ENCODE results near the gene ADAM19. TPM values are rescaled to one million over a fixed set of nuclear protein-coding genes. Genes with fewer than 3 reads are reported as not detected.

Gene ADAM19
- total RNA-seq, 1 donor from 2014 or later = 9.4 TPM

GRCh38 chr5:157543825-157544622 lies 31.6 kb downstream of the ADAM19 start:
- DNase-seq (ENCODE audit: low spot score) = no peak

GRCh38 chr5:157542282-157543000 lies 33.1 kb downstream of the ADAM19 start:
- no peak for DNase-seq (ENCODE audit: low spot score)

- no peak for DNase-seq (ENCODE audit: low spot score)
Measured at GRCh38 chr5:157541447-157542118, 34.0 kb downstream of the ADAM19 start.

- no peak for DNase-seq (ENCODE audit: low spot score)
Measured at GRCh38 chr5:157540707-157541446, 34.7 kb downstream of the ADAM19 start.

- DNase-seq (ENCODE audit: low spot score) = no peak
Measured at GRCh38 chr5:157540124-157540523, 35.5 kb downstream of the ADAM19 start.

- no peak for DNase-seq (ENCODE audit: low spot score)
Measured at GRCh38 chr5:157539503-157540022, 36.0 kb downstream of the ADAM19 start.

- no peak for DNase-seq (ENCODE audit: low spot score)
Measured at GRCh38 chr5:157538311-157538710, 37.3 kb downstream of the ADAM19 start.

GRCh38 chr5:157535042-157535865 lies 40.3 kb downstream of the ADAM19 start:
- no peak for DNase-seq (ENCODE audit: low spot score)

- no peak for DNase-seq (ENCODE audit: low spot score)
Measured at GRCh38 chr5:157533011-157533481, 42.5 kb downstream of the ADAM19 start.

GRCh38 chr5:157532022-157532421 lies 43.6 kb downstream of the ADAM19 start:
- no peak for DNase-seq (ENCODE audit: low spot score)

- DNase-seq (ENCODE audit: low spot score) = no peak
Measured at GRCh38 chr5:157530226-157530972, 45.2 kb downstream of the ADAM19 start.

- DNase-seq (ENCODE audit: low spot score) = no peak
Measured at GRCh38 chr5:157529002-157529401, 46.6 kb downstream of the ADAM19 start.

- no peak for DNase-seq (ENCODE audit: low spot score)
Measured at GRCh38 chr5:157528036-157528632, 47.4 kb downstream of the ADAM19 start.

- no peak for DNase-seq (ENCODE audit: low spot score)
Measured at GRCh38 chr5:157524887-157525286, 50.7 kb downstream of the ADAM19 start.

- no peak for DNase-seq (ENCODE audit: low spot score)
Measured at GRCh38 chr5:157523976-157524375, 51.6 kb downstream of the ADAM19 start.

- DNase-seq (ENCODE audit: low spot score) = no peak
Measured at GRCh38 chr5:157521704-157522029, 53.9 kb downstream of the ADAM19 start.

GRCh38 chr5:157520911-157521703 lies 54.5 kb downstream of the ADAM19 start:
- DNase-seq (ENCODE audit: low spot score) = no peak

- no peak for DNase-seq (ENCODE audit: low spot score)
Measured at GRCh38 chr5:157519579-157520253, 55.9 kb downstream of the ADAM19 start.

Measured in mesenteric fat pad (tissue), 1 donor.